Mesothelial cell of epicardium (in vitro differentiated cells): ENCODE measurements around the gene CELF5. TPM values are rescaled to one million over a fixed set of nuclear protein-coding genes. Genes with fewer than 3 reads are reported as not detected.

Experiments used
- DNase-seq, 2 experiments: peaks; one replicate each; pipeline ENCODE4 v3.0.0; 2021; ENCODE audit warnings: low spot score in 2 of 2; ENCODE audit not compliant: unreplicated experiment in 2 of 2
- H3K27ac Mint-ChIP-seq: 2 replicates; pipeline ENCODE4 v1.8.0; 2021; ENCODE audit warnings: mixed read lengths
- H3K27me3 Mint-ChIP-seq: 2 replicates; pipeline ENCODE4 v1.8.0; 2021; ENCODE audit warnings: low read depth, mixed read lengths
- H3K36me3 Mint-ChIP-seq: 2 replicates; pipeline ENCODE4 v1.8.0; 2021; ENCODE audit warnings: mixed read lengths
- H3K4me1 Mint-ChIP-seq: 2 replicates; pipeline ENCODE4 v1.8.0; 2021; ENCODE audit warnings: mixed read lengths
- H3K4me3 Mint-ChIP-seq: 2 replicates; pipeline ENCODE4 v1.8.0; 2021; ENCODE audit warnings: mild to moderate bottlenecking, moderate library complexity, mixed read lengths
- H3K9me3 Mint-ChIP-seq: 2 replicates; pipeline ENCODE4 v1.8.0; 2021; ENCODE audit warnings: mixed read lengths
- CTCF ChIP-seq: fragments of 200-600 bp; sonication (generic); IDR thresholded peaks from one replicate; pipeline ENCODE4 v1.5.0; 2021; ENCODE audit warnings: antibody characterized with exemption; ENCODE audit not compliant: unreplicated experiment
- total RNA-seq: library from RNA; stranded (reverse); gene quantifications from 3 replicates; pipeline ENCODE4 v1.2.1, GENCODE V29; 2021

Gene CELF5
- total RNA-seq, 1 donor from 2014 or later: 2.4 TPM

GRCh38 chr19:3320354-3320670 lies 95.9 kb downstream of the CELF5 start:
- Mint-ChIP-seq H3K4me3 (no peak overlapping the region), H3K4me1 (no peaks in the 10 kb centered on the region), H3K27ac (no peak overlapping the region), H3K9me3 (no peaks in the 10 kb centered on the region), H3K27me3 (peaks cover 18% of the 10 kb centered on the region), H3K36me3 (no peaks in the 10 kb centered on the region)
- DNase-seq: no peak
- TF ChIP-seq CTCF: no peak

GRCh38 chr19:3320853-3321252 lies 96.4 kb downstream of the CELF5 start:
- DNase-seq: no peak
- no peak overlapping the region for H3K27ac Mint-ChIP-seq
- H3K4me3 Mint-ChIP-seq: no peak overlapping the region
- peaks cover 18% of the 10 kb centered on the region for H3K27me3 Mint-ChIP-seq
- no peaks in the 10 kb centered on the region for H3K4me1 Mint-ChIP-seq
- H3K36me3 Mint-ChIP-seq: no peaks in the 10 kb centered on the region
- H3K9me3 Mint-ChIP-seq: no peaks in the 10 kb centered on the region
- TF ChIP-seq CTCF: no peak

GRCh38 chr19:3321696-3322095 lies 97.2 kb downstream of the CELF5 start:
- Mint-ChIP-seq H3K36me3 (no peaks in the 10 kb centered on the region), H3K4me1 (no peaks in the 10 kb centered on the region), H3K4me3 (no peak overlapping the region), H3K27ac (no peak overlapping the region), H3K27me3 (peaks cover 16% of the 10 kb centered on the region), H3K9me3 (no peaks in the 10 kb centered on the region)
- no peak for DNase-seq
- TF ChIP-seq CTCF: no peak

GRCh38 chr19:3322199-3322978 lies 97.9 kb downstream of the CELF5 start:
- H3K36me3 Mint-ChIP-seq: no peaks in the 10 kb centered on the region
- H3K4me3 Mint-ChIP-seq: no peak overlapping the region
- H3K4me1 Mint-ChIP-seq: no peaks in the 10 kb centered on the region
- no peaks in the 10 kb centered on the region for H3K9me3 Mint-ChIP-seq
- peaks cover 17% of the 10 kb centered on the region for H3K27me3 Mint-ChIP-seq
- TF ChIP-seq CTCF: no peak
- no peak overlapping the region for H3K27ac Mint-ChIP-seq
- DNase-seq: no peak

GRCh38 chr19:3323026-3323425 lies 98.6 kb downstream of the CELF5 start:
- no peak for DNase-seq
- Mint-ChIP-seq H3K4me3 (no peak overlapping the region), H3K27me3 (peaks cover 18% of the 10 kb centered on the region), H3K4me1 (no peaks in the 10 kb centered on the region), H3K36me3 (no peaks in the 10 kb centered on the region), H3K27ac (no peak overlapping the region), H3K9me3 (no peaks in the 10 kb centered on the region)
- no peak for TF ChIP-seq CTCF

- H3K9me3 Mint-ChIP-seq: no peaks in the 10 kb centered on the region
- peaks cover 24% of the 10 kb centered on the region for H3K27me3 Mint-ChIP-seq
- H3K4me1 Mint-ChIP-seq: no peaks in the 10 kb centered on the region
- H3K36me3 Mint-ChIP-seq: no peaks in the 10 kb centered on the region
- TF ChIP-seq CTCF: no peak
- no peak overlapping the region for H3K27ac Mint-ChIP-seq
- H3K4me3 Mint-ChIP-seq: no peak overlapping the region
- DNase-seq: no peak
Observed at GRCh38 chr19:3323658-3324057, 99.2 kb downstream of the CELF5 start.
